HG03469 (cell line): ENCODE data around the gene NFATC1.

ENCODE experiments used
- ATAC-seq: cut with Tn5 transposase; IDR thresholded peaks from one replicate; pipeline ENCODE4 v1.9.1; 2021; ENCODE audit warnings: mild to moderate bottlenecking, moderate library complexity, moderate number of reproducible peaks; ENCODE audit not compliant: unreplicated experiment

NFATC1 gene

GRCh38 chr18:79395761-79396404 is at the start of gene NFATC1:
TSS of gene NFATC1 (plus strand) at chr18:79395930. CDS start at chr18:79396225, 295 bp downstream.
- no peak for ATAC-seq

- no peak for ATAC-seq
Measured at GRCh38 chr18:79345981-79346380, 49.7 kb upstream of the NFATC1 start.

GRCh38 chr18:79348066-79348465 is 47.7 kb upstream of the NFATC1 start:
- ATAC-seq: no peak

GRCh38 chr18:79352432-79352831 is 43.3 kb upstream of the NFATC1 start:
- ATAC-seq: no peak

- no peak for ATAC-seq
Measured at GRCh38 chr18:79353267-79353666, 42.5 kb upstream of the NFATC1 start.

- ATAC-seq: no peak
Measured at GRCh38 chr18:79354350-79354749, 41.4 kb upstream of the NFATC1 start.

- ATAC-seq: peak; percentile 13
Measured at GRCh38 chr18:79355433-79356335, 40.0 kb upstream of the NFATC1 start.

- peak; percentile 94 for ATAC-seq
Measured at GRCh38 chr18:79356435-79356834, 39.3 kb upstream of the NFATC1 start.

GRCh38 chr18:79360933-79361332 is 34.8 kb upstream of the NFATC1 start:
- ATAC-seq: no peak

- no peak for ATAC-seq
Measured at GRCh38 chr18:79361766-79362522, 33.8 kb upstream of the NFATC1 start.

GRCh38 chr18:79365701-79366100 is 30.0 kb upstream of the NFATC1 start:
- no peak for ATAC-seq

GRCh38 chr18:79366177-79367094 is 29.3 kb upstream of the NFATC1 start:
- ATAC-seq: no peak

- ATAC-seq: no peak
Measured at GRCh38 chr18:79367480-79367879, 28.2 kb upstream of the NFATC1 start.

- no peak for ATAC-seq
Measured at GRCh38 chr18:79367989-79368388, 27.7 kb upstream of the NFATC1 start.

- no peak for ATAC-seq
Measured at GRCh38 chr18:79368681-79369080, 27.0 kb upstream of the NFATC1 start.

GRCh38 chr18:79371561-79372121 is 24.1 kb upstream of the NFATC1 start:
- no peak for ATAC-seq

GRCh38 chr18:79372461-79372860 is 23.3 kb upstream of the NFATC1 start:
- ATAC-seq: no peak

- no peak for ATAC-seq
Measured at GRCh38 chr18:79372991-79373390, 22.7 kb upstream of the NFATC1 start.

- ATAC-seq: no peak
Measured at GRCh38 chr18:79373736-79374135, 22.0 kb upstream of the NFATC1 start.
